HG03025 (cell line): ENCODE results near the gene MGP.

Experiments used
- ATAC-seq: cut with Tn5 transposase; IDR thresholded peaks from one replicate; pipeline ENCODE4 v1.9.1; 2021; ENCODE audit warnings: mild to moderate bottlenecking, moderate library complexity; ENCODE audit not compliant: unreplicated experiment, low FRiP score

The MGP gene

DNA sequence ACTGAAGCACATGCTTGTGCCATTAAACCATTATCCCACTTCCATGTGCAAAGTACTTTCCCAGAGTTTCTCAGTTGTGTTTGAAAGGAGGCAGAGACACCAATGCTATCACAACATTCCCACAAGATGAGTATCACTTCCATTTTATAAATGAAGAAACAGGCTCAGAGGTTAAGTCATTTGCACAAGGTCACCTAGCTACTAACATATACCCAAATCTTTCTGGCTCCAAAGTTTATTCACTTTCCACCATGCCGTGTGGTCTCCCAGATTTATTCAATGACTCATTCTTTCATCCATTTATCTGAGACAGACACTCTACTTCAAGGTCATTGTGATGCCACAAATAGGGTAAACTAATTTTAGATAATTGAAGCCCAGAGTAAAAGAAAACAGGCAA lies 51.7 kb downstream of the MGP start:
- ATAC-seq: no peak

- no peak for ATAC-seq
These were observed 52.3 kb downstream of the MGP start for GRCh38 chr12:14833336-14833735.
